ENCODE data around the gene SNX9.

DNA sequence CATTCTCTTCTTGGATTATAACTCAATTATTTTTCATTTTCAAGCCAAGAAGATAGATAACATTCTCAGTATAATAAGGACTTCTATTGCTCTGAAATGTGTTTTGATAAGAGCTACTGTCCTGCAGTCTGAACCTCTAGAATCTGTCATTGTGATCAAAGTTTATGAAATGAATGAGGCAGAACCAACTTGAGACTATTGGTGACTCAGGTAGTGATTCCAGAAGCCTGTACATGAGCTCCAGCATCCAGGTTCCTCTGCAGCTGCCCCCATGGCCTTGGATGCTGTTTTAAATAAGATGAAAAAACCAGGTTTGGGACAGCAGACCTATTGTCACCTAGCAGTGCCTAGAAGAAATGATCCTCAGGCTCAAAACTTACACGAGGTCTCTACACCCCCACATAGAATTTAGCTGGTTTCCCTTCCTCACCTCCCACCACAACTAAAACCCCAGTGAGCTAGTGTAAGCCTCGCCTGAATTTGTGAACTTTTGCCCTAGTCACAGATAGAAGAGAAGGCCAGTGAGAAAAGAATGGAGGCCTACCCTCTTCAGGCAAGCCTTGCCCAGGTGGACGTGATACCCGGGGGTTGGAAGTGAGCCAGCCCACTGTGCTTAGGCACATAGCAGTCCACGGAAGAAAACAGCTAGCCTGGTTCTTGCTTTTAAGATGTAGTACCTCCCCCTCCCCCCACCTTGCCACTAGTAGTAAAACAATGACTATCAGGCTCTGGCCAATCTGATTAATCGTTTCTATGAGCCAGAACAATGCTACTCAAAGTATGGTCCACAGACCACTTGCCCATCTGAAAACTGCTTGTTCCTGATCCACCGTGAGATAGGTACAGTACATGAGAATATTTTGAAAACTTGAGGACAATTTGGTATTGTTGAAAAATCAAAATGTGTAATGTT, 85.6 kb downstream of the SNX9 start:
- TF ChIP-seq, protein P1, sequence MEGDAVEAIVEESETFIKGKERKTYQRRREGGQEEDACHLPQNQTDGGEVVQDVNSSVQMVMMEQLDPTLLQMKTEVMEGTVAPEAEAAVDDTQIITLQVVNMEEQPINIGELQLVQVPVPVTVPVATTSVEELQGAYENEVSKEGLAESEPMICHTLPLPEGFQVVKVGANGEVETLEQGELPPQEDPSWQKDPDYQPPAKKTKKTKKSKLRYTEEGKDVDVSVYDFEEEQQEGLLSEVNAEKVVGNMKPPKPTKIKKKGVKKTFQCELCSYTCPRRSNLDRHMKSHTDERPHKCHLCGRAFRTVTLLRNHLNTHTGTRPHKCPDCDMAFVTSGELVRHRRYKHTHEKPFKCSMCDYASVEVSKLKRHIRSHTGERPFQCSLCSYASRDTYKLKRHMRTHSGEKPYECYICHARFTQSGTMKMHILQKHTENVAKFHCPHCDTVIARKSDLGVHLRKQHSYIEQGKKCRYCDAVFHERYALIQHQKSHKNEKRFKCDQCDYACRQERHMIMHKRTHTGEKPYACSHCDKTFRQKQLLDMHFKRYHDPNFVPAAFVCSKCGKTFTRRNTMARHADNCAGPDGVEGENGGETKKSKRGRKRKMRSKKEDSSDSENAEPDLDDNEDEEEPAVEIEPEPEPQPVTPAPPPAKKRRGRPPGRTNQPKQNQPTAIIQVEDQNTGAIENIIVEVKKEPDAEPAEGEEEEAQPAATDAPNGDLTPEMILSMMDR (conservative IDR thresholded peaks at IDR 0.05 in 1 of 2, IDR thresholded peaks at IDR 0.05 in 1 of 2; ENCODE audit: low read depth in 1 of 2, low read length in 2 of 2) = no peak
- TF ChIP-seq EZH2 (IDR thresholded peaks at IDR 0.05; ENCODE audit: low read length, missing control alignments) = no peak

All from fibroblast of lung (primary cell).